ENCODE measurements around the gene RHOBTB1. TPM values are rescaled to one million over a fixed set of nuclear protein-coding genes. Genes with fewer than 3 reads are reported as not detected.

The RHOBTB1 gene
- total and polyA plus RNA-seq, 9 of the 15 experiments (the other 6 are each of a cell fraction or from before 2014, with no cell fraction given): 1.7 to 11.7 (median 9.3) TPM

DNA sequence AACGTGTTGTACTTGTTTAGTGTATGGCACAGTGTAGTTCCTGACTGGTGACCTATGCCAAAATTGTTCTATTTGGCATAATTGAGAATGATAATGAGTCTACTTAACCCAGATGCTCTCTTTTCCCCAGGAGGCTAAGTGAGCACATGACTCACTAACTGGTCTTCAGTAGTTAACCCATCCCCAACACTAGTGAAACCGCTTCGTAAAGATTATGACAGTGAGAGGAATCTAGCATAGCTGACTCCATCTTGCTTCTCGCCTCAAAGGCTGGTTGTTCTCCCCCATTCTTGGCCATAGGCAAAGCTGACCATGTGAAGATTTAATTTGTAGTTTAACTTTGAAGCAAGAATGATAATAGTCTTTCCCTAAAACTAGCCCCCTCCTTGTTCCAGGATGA lies 118.5 kb downstream of the RHOBTB1 start (continued):
- TF ChIP-seq, protein P1, sequence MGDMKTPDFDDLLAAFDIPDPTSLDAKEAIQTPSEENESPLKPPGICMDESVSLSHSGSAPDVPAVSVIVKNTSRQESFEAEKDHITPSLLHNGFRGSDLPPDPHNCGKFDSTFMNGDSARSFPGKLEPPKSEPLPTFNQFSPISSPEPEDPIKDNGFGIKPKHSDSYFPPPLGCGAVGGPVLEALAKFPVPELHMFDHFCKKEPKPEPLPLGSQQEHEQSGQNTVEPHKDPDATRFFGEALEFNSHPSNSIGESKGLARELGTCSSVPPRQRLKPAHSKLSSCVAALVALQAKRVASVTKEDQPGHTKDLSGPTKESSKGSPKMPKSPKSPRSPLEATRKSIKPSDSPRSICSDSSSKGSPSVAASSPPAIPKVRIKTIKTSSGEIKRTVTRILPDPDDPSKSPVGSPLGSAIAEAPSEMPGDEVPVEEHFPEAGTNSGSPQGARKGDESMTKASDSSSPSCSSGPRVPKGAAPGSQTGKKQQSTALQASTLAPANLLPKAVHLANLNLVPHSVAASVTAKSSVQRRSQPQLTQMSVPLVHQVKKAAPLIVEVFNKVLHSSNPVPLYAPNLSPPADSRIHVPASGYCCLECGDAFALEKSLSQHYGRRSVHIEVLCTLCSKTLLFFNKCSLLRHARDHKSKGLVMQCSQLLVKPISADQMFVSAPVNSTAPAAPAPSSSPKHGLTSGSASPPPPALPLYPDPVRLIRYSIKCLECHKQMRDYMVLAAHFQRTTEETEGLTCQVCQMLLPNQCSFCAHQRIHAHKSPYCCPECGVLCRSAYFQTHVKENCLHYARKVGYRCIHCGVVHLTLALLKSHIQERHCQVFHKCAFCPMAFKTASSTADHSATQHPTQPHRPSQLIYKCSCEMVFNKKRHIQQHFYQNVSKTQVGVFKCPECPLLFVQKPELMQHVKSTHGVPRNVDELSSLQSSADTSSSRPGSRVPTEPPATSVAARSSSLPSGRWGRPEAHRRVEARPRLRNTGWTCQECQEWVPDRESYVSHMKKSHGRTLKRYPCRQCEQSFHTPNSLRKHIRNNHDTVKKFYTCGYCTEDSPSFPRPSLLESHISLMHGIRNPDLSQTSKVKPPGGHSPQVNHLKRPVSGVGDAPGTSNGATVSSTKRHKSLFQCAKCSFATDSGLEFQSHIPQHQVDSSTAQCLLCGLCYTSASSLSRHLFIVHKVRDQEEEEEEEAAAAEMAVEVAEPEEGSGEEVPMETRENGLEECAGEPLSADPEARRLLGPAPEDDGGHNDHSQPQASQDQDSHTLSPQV (IDR thresholded peaks at IDR 0.05): peak; percentile 56
- TF ChIP-seq HDGF (IDR thresholded peaks at IDR 0.05) (no peak), PTTG1 (tag; IDR thresholded peaks at IDR 0.05; ENCODE audit: low read depth) (peak; percentile 67), ZKSCAN1 (IDR thresholded peaks at IDR 0.05; ENCODE audit: low read depth, low read length) (peak; percentile 61; the same call in 1 of the 2 replicates), SMARCE1 (IDR thresholded peaks at IDR 0.05) (no peak), XRCC3 (IDR thresholded peaks at IDR 0.05) (no peak), SMAD4 (CRISPR knock-in tag; conservative IDR thresholded peaks at IDR 0.05) (peak; percentile 36), KAT2B (IDR thresholded peaks at IDR 0.05; ENCODE audit: low read depth, low read length) (no peak), NR4A1 (CRISPR knock-in tag; IDR thresholded peaks at IDR 0.05) (no peak), NR4A1 (tag; IDR thresholded peaks at IDR 0.05) (0 out of 2 replicates have a peak, but pooled peaks have one; percentile 47), ATF6 (CRISPR knock-in tag; IDR thresholded peaks at IDR 0.05) (no peak), ILK (tag; IDR thresholded peaks at IDR 0.05; ENCODE audit: borderline replicate concordance, low read depth) (peak; percentile 40; the same call in 1 of the 2 replicates), HDAC3 (IDR thresholded peaks at IDR 0.05; ENCODE audit: borderline replicate concordance, partially characterized antibody) (no peak), MYNN (IDR thresholded peaks at IDR 0.05) (no peak), MYNN (CRISPR knock-in tag; IDR thresholded peaks at IDR 0.05) (no peak), ZKSCAN8 (CRISPR knock-in tag; IDR thresholded peaks at IDR 0.05) (no peak), MLX (CRISPR knock-in tag; conservative IDR thresholded peaks at IDR 0.05) (no peak), ZNF146 (CRISPR knock-in tag; IDR thresholded peaks at IDR 0.05; ENCODE audit: unreplicated experiment) (no peak), PHTF2 (CRISPR knock-in tag; IDR thresholded peaks at IDR 0.05) (no peak)
- TF ChIP-seq, protein P2, sequence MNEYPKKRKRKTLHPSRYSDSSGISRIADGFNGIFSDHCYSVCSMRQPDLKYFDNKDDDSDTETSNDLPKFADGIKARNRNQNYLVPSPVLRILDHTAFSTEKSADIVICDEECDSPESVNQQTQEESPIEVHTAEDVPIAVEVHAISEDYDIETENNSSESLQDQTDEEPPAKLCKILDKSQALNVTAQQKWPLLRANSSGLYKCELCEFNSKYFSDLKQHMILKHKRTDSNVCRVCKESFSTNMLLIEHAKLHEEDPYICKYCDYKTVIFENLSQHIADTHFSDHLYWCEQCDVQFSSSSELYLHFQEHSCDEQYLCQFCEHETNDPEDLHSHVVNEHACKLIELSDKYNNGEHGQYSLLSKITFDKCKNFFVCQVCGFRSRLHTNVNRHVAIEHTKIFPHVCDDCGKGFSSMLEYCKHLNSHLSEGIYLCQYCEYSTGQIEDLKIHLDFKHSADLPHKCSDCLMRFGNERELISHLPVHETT (CRISPR knock-in tag; conservative IDR thresholded peaks at IDR 0.05 in 1 of 2, IDR thresholded peaks at IDR 0.05 in 1 of 2): no peak
- TF ChIP-seq, protein P3, sequence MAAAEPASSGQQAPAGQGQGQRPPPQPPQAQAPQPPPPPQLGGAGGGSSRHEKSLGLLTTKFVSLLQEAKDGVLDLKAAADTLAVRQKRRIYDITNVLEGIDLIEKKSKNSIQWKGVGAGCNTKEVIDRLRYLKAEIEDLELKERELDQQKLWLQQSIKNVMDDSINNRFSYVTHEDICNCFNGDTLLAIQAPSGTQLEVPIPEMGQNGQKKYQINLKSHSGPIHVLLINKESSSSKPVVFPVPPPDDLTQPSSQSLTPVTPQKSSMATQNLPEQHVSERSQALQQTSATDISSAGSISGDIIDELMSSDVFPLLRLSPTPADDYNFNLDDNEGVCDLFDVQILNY (CRISPR knock-in tag; IDR thresholded peaks at IDR 0.05): no peak

Data from K562 (cell line).